Skeletal muscle cell (primary cell): ENCODE measurements around the gene PCNX4.

Experiments used
- DNase-seq: peaks from one replicate; pipeline ENCODE4 v3.0.0-alpha.2; 2010; ENCODE audit warnings: low read depth
- H3K4me3 ChIP-seq: 2 replicates; pipeline ENCODE4 v1.5.1; 2011; ENCODE audit warnings: low read depth, mild to moderate bottlenecking, control low read depth, low read length, moderate library complexity

PCNX4 gene

DNA sequence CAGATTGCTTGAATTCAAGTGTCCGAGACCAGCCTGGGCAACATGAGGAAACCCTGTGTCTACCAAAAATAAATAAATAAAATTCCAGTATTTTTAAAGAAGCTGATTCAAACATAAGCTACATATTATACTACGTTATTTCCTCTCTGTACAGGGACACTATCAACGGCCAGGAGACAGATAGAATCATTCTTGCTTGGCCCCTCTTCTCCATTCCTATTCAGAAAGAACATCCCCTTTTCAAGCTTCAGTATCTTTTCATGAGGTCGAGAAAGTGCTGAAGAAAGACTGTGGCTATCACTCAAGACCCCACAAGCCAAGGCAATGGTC is 73.8 kb downstream of the PCNX4 start:
- H3K4me3 ChIP-seq = peak overlapping the region; percentile 92
- no peak for DNase-seq

- no peak overlapping the region for H3K4me3 ChIP-seq
Measured at GRCh38 chr14:60166142-60166541, 74.4 kb downstream of the PCNX4 start.

GRCh38 chr14:60169722-60170121 is 78.0 kb downstream of the PCNX4 start:
- no peak for DNase-seq
- H3K4me3 ChIP-seq = no peak overlapping the region

More at GRCh38 chr14:60166142-60166541, 74.4 kb downstream of the PCNX4 start:
- no peak for DNase-seq

DNA sequence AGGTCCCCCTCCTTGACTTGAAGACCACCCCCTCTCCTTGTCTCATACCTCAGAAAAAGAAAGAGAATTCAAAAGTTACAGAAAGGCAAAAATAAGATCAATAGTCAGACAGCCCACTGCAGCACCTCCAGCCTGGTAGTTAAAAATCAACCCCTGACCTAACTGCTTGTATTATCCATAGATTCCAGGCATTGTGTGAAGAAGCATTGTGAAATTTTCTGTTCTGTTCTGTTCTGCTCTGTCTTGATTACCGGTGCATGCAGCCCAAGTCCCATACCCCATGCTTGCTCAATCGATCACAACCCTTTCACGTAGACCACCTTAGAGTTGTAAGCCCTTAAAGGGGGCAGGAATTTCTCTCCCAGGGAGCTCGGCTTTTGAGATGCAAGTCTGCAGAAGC is 79.2 kb downstream of the PCNX4 start:
- no peak for DNase-seq
- H3K4me3 ChIP-seq = no peak overlapping the region

DNA sequence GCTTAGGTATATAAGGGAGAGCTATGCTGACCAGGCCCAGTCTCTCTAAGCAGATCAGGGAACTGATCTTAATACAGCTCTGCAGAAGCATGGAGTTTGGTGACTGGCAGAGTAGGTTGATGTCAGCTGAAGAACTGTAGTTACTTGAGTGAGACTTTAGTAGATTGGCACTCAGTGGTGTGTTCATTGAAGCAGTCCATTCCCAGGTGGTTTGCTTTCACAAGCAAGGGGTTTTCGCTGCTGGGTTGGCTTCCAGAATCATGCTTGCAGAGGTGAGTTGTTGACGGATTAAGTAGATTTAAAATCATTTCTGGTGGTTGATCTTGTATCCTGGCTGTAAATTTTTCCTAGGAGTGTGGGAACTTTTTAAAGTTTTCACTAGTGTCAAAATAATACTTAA is 80.0 kb downstream of the PCNX4 start:
- H3K4me3 ChIP-seq = no peak overlapping the region
- DNase-seq = no peak

DNA sequence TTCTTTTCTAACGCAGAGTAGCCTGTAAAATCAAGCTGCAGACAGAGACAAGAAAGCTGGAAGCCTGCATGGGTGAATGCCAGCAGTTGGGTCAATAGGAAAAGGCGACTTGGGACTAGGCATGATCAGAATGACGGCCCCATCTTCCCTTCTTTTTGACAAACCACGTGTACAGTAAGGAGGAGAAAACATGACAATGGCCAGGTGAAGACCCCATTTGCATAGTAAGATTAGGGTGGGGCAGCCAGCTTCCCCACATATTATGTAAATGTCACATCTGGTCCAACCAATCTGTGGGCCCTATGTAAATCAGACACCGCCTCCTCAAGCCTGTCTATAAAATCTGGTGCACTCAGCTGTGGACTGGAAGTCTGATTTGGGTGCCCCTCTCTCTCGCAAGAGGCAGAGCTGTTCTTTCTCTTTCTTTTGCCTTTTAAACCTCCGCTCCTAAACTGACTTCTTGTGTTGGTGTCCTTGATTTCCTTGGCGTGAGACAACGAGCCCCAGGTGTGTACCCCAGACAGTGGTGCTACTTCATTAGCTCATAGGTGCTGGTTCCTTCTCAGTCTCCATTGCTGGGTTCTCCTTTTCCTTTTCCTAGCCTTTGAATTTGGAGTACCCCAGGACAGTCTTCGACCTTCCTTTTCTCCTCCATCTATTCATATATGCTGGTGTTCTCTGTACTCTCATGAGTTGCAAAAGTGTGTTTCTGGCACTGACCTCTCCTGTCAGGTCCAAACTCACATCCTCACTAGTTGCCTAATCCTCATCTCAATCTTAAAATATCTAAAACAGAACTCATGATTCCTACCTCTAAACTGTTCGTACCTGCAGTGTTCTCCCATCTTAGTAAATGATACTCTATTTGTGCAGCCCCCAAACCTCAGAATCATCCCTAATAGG is 82.9 kb downstream of the PCNX4 start:
- DNase-seq = no peak

DNA sequence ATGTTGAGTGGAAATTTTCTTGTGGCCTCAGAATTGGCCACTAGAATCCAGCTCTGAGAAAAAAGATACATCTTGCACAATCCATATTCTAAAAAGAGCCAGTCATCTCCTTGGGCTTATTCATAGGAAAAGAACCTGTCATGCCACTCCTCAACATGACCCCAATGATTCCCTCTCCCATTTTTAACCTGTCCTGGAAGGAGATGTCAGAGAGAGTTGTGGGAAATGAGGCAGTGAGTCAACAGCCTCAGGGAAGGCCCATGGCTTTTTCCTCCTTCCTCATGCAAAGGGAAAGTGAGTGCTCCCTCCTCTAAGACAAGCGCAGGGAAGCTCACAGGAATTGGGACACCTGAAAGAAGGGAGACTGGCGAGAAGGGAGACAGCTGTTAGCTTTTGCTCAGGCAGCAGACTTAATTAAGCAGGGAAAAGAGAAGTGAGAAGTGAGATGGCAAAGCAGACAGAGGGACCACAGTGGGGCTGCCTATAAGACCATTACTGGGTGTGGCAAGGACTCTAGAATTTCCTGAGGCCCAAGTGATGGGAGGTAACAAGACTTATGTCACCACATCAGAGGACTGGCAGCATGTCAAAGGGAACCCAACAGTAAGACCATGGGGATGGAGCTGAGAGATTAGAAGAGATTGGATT is 83.7 kb downstream of the PCNX4 start:
- DNase-seq = no peak
- H3K4me3 ChIP-seq = no peak overlapping the region

More for the DNA sequence above, 82.9 kb downstream of the PCNX4 start:
- H3K4me3 ChIP-seq = no peak overlapping the region

GRCh38 chr14:60178164-60178563 is 86.4 kb downstream of the PCNX4 start:
- DNase-seq = no peak
- no peak overlapping the region for H3K4me3 ChIP-seq

GRCh38 chr14:60178820-60179219 is 87.1 kb downstream of the PCNX4 start:
- no peak overlapping the region for H3K4me3 ChIP-seq

GRCh38 chr14:60179431-60179869 is 87.7 kb downstream of the PCNX4 start:
- DNase-seq = no peak
- no peak overlapping the region for H3K4me3 ChIP-seq

More at GRCh38 chr14:60178820-60179219, 87.1 kb downstream of the PCNX4 start:
- DNase-seq = no peak

DNA sequence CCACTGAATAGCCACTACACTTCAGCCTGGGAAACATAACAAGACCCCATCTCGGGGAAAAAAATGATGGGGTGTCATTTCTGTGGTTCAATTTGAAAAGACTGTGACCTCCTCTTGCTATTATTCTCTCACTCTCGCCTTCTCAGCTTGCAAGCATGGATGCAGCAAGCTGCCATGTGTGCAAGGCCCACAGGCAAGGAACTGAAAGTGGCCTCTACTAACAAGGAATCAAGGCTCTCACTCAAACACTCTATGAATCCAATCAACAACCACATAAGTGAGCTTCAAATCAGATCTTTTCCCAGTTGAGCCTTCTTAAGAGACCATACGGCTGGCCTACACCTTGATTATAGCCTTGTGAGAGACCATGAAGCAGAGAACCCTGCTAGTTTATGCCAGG is 91.4 kb downstream of the PCNX4 start:
- no peak for DNase-seq

DNA sequence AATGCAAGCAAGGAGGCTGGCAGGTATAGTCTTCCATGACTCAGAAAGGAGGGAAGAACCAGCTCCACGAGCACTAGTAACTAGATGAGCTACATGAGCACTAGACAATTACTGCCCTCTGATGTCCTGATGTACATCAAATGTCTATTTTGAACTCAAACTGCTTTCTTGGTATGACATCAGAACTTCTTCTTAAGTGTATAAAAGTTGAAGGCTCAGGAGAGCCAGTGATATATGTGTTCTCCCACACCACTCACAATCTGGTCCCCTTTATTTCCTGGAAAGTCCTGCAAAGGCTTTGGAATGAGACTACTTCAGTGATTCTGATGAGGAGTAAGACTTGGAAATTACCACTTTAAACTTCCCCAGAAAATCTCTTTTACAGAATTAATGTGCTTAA is 92.0 kb downstream of the PCNX4 start:
- peak overlapping the region; percentile 39 for H3K4me3 ChIP-seq
- DNase-seq = peak; percentile 25

More for the DNA sequence above, 91.4 kb downstream of the PCNX4 start:
- H3K4me3 ChIP-seq = no peak overlapping the region

DNA sequence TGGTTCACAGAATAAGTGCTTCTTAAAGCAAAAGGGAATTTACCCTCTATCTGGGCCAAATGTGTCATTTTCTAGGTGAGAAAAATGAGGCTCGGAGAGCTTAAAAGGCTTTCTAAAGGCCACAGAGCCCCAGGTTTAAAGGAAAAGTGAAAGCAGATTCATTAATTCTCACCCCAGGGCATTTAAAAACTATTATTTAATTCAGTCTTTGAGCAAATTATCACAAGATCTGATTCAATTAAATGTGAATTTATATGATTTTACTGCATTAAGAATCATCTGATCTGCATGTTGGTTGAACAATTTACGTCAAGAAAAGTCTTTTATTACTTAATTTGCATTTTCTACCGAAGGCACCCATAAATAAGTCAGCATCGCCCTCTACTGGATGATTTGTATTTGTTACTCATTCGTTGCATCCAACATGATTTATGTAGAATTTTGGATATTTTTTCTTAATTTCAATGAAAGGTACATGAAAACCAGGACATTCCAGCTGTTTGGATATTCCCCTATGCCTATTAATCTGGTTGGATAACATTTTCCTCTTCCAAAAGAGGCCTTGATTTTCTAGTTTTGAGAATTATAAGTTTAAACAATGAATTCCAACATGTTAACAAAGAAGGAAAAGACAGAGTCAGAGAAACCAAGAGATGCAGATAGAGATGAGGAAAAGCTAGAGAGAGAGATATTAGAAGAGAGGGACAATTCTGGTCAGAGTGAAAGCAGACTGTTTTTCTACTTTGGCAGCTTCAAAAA is 92.6 kb downstream of the PCNX4 start:
- peak; percentile 33 for DNase-seq
- peak overlapping the region; percentile 39 for H3K4me3 ChIP-seq

DNA sequence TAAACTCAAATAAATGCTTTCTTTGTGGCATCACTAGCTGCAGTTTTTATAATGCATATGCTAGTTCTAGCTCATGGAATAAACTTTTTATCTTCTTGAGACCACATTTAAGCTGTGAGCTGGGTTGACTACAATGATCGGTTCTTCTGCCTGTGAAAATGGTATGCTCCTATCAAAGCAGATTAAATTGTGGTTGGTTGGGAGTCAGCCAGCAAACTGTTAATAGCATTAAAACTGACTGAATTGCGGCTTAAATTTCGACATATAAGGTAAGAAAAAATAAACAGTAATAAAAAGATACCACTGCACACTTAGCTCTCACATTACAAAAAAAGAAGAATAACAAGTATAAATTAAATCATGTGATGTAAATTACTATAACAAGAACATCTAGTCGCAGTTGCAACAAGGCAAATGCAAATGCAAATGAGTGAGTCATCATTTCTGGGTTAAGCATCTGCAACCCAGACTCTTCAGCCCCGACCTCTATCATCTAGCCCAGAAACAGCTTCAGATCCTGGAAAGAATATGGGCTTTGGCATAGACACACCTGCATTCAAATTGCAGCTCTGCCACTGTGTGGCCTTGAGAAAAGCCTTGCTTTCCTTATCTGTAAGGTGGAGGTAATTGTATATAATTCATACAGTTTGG is 93.3 kb downstream of the PCNX4 start:
- DNase-seq = no peak
- H3K4me3 ChIP-seq = no peak overlapping the region

DNA sequence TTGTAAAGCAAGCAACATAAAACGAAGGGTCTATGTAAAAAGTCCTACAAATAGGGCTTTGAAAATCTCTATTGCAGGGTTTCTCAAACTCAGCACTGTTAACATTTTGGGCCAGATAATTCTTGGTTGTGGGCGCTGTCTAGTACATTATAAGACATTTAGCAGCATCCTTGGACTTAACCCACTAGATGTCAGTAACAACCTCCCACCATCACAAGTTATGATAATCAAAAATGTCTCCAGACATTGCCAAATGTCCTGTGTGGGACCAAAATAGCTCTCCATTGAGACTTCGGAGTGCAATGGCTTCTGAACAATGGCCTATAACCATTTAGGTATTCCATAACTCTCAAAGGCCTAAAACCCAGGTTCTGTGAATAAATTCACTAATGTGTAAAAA is 96.4 kb downstream of the PCNX4 start:
- DNase-seq = no peak
- no peak overlapping the region for H3K4me3 ChIP-seq

DNA sequence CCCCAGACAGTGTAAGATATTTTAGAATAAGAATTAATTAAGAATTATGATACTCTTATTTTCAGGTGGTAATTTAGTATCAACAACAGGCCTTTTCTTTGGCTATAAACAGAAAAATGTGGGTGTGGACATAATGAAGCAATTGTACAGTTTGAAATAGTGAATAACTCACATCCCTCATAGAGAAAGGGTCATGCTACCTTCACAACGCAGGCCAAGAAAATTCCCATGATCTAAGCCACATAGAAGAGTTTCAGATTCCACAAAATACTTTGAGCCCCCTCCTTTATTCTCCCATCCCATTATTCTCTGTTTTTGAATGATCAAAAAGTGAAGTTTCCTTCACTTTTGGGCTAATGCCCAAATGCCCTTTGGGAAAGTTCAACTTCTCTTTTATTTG is 97.0 kb downstream of the PCNX4 start:
- no peak for DNase-seq
- H3K4me3 ChIP-seq = no peak overlapping the region

GRCh38 chr14:60189923-60190840 is 98.5 kb downstream of the PCNX4 start:
- no peak for DNase-seq
- H3K4me3 ChIP-seq = no peak overlapping the region

- no peak for DNase-seq
- H3K4me3 ChIP-seq = no peak overlapping the region
Measured at GRCh38 chr14:60195179-60195810, 103.6 kb downstream of the PCNX4 start.
